NK-92 (cell line): Measurements from ENCODE around the gene GPR156.
"Not testable (repeated sequence)": the region's sequence is repeated elsewhere in the genome, so short reads cannot be mapped to it uniquely, and the experiment has no call there.

Experiments
- DNase-seq: peaks from one replicate; lab custom pipeline; 2025; ENCODE audit not compliant: unreplicated experiment; lab: John Stamatoyannopoulos, UW

GPR156 gene

DNA sequence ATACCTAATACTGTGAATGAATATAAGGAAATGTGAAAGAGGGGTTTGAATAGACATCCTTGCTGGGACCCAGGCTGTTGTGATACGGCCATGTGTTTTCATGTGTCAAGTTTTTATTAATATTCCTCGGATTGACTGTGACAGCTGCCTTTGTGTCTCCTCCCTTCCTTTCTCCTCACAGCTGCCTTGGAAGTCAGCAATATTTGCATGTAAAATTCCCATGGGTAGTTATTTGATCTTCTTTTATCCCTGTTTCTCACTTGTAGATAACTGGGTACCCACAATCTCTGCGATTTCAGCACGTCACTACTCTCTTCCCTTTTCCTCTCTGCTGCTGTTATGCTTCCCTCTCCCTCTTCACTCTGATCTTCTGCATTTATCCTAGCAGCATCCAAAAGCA, 9.4 kb downstream of the GPR156 start:
- no peak for DNase-seq

DNA sequence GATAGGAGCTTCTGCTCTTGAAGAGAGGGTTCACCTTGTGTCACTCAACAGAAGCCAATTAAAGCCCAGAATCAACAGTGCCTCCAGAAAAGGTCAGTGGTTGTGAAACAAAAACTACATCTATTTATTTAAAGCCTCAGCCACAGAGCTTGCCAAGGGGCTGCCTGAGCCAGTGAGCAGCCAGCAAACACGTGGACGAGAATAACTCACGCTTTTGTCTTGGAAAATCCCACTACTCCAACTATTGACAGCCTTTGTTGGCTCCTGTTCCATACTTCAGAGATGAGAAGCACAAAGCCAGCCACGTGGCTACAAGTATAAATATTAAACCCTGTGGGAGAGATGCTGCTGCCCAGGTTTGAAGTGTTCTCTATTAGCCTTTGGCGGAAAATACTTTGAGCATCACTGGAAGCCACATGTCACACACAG, 10.3 kb downstream of the GPR156 start:
- no peak for DNase-seq

DNA sequence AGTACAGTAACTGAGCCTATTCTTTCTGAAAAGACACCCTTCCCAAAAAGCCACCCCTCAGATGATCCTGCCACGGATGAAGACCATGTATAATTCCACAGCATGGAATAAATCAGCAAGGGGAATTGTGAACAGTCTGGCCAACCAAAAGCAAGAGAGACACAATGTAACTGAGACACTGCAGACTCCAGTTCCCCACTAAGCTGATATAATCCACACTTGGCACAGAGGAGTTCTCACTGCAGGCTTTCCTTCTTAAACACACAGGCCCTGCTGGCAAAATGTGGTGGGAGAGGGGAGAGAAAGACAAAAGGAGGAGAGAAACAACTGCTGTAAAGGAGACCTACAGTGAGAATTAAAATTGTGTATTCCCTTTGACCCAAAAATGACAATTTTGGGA, 12.7 kb downstream of the GPR156 start:
- DNase-seq: no peak

DNA sequence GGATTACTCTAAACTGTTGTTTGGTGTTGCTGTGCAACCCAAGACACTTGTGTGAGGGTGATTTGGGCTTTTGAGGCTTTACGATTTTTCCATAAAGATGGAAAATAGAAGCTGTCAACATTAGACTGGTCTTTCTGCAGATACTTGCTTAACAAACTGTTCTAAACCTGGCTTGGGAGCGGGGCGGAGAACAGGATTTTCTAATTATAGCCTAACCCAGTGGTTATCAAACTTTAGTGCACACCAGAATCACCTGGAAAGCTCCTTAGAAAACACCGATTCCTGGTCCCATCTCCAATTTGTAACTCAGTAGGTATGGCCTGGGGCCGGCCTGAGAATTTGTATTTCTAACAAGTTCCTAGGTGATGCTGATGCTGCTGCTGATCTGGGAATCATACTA, 19.0 kb downstream of the GPR156 start:
- no peak for DNase-seq

DNA sequence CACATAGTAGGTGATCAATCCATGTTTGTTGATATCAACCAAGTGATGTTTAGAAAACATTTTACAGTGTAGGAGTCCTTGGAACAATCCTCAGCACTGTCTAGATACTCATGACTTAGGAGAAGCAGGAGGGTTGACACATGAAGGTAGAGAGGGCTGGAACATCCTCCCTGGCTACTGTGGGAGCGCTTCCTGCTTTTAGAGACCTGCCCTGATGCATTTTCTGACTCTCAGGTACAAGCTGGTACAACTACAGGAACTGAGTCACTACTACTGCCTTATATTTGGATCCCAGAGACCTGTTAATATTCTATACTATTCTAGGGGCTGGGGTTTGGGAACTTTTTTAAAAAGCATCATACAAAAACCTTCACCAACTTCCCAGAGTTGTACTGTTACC, 20.1 kb downstream of the GPR156 start:
- no peak for DNase-seq

DNA sequence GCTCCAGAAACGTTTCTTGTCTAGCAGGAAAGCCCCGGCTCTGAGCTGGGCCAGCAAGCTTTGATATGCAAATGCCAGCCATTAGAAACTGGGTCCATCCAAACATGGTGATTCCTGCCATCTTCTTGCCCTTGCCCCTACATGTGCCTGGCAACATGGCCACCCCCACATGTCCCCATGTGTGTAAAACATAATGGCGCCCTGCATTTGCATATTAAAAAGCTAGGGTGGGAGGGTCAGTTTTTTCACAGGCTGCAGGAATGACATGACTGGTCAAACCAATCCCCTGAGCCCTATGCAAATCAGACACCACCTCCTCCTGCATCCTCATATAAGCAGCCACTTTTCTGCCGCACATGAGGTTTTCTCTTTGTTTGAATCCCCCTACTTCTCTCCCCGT, 21.2 kb downstream of the GPR156 start:
- DNase-seq: no peak

DNA sequence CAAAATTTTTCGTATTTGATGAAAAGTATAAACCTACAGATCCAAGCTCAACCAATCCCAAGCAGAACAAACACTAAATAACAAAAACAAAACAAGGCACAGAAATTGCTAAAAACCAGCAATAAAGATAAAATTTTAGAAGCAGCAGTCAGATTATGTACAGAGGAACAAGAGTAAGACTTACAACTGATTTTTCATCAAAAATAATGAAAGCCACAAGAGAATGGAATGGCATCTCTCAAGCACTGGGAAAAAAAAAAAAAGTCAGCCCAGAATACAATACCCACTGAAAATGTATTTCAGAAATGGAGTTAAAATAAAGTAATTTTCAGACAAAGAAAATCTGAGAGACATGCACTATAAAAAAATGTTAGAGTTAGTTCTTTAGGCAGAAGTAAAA, 27.0 kb downstream of the GPR156 start:
- no peak for DNase-seq

DNA sequence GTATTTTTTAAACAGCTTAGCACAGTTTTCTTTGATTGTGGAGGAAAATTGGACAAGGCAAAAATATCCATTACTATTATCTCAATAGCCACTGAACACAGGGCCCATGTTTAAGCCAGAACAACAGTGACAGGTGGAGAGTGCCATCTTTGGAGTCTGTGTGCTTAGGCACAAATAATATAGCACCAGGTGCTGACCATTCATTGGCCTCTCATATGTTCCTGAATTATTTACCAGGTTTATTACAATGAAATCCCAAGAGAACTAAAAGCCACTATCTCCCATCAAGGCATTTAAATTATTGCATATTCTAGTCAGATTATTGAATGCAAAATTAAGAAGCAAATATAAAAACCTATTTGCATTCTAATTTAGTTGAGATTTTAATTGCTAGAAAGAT, 39.6 kb downstream of the GPR156 start:
- DNase-seq: no peak

DNA sequence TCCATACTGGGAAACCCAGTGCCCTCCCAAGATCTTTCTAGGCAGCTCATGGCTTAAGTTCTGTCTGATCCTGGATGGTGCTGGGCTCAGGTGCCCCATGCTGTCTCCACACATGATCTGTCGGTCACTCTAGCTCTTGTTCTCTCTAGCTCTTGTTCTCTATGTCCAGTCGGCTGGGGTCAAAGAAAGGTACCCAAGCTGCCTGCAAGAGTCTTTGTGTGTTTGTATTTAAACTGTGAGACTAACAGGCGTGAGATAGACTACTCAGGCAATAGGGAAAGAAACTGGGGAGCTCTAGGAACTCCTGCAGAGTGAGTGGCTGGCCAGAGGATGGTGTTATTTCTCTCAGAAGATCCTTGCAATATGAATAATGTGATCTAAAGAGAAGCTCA, 40.2 kb downstream of the GPR156 start:
- DNase-seq: no peak

DNA sequence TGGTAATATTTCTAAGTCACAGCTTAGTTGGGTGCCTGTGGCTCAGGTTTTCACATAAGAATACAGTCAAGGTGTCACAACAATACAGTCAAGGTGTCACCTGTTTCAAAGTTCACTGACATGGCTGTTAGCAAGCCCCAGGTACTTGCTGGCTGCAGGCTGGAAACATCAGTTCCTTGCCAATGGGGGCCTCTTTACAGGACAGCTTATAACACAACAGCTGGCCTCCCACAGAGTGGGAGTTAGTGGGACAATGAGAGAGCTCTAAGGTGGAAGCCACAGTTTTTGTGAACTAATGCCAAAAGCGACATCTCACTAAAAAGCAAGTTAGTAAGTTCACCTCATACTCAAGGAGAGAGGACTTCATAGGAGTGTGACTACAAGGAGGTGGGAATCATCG, 45.4 kb downstream of the GPR156 start:
- DNase-seq: no peak

DNA sequence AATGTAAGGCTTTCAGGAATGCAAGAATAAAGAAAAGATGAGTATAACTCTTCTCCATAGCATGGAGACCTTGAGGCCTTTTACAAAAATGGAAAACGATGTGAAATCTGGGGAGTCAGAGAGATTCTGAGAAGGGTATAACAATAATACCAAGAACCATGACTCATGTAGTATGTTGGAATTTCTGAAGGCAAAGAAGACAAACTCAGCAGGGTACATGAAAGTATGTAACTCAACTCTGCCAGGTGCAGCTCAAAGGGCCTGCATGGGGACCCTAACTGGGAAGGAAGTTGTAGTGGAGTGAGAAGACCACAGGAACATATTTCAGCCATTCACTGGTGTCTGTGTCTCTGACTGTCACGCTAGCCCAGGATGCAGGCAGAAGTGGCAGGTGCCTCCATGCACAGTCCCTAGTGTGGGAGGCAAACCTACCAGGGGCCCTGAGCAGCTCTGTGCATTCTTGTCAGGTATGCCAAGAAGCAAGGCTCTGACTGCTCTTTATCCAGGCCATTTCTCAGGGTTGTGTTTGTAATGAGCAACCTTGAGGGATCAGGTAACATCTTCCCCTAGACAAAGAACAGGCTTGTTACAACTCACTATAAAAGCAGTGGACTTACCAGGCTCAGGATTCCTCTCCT, 57.2 kb downstream of the GPR156 start:
- no peak for DNase-seq

DNA sequence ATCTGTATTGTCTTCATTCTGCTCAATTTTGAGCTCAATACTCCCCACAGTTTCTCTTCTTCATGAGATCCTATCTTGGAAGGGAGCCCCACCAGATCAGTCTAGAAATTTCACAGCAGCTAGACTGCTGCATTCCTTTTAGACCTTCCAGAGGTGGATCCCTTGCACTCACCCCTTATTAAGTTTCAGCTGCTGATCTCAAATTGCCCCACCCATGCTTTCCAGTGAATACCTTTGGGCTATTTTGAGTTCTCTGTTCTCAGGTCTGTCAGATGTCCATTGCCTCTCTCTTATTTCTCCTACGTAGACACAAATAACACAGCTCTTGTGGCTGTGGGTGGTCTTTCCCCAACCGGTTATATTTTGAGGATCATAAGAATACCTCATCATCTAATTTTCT, 60.8 kb downstream of the GPR156 start:
- no peak for DNase-seq

DNA sequence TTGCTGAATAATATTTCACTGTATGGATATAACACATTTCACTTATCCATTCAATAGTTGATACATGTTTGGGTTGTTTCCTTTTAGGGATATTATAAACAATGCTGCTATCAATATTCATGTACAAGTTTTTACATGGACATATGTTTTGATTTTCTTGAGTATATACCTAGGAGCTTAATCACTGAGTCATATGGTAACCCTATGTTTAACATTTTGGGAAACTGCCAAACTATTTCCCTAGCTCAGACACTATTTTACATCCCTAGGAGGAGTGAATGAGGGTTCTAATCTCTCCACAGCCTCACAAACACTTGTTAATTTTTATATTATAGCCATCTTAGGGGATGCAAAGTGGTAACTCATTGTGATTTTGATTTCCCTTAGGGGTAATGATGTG, 66.0 kb downstream of the GPR156 start:
- DNase-seq: no peak

DNA sequence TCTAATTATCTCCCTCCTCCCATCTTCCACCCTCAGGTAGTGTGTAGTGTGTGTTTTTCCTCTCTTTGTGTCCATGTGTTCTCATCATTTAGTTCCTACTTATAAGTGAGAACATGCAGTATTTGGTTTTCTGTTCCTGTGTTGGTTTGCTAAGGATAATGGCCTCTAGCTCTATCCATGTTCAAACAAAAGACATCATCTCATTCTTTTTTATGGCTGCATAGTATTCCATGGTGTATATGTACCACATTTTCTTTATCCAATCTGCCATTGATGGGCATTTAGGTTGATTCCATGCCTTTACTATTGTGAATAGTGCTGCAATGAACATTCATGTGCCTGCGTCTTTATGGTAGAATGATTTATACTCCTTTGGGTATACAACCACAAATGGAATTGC, 68.4 kb downstream of the GPR156 start:
- DNase-seq: not testable (repeated sequence)

DNA sequence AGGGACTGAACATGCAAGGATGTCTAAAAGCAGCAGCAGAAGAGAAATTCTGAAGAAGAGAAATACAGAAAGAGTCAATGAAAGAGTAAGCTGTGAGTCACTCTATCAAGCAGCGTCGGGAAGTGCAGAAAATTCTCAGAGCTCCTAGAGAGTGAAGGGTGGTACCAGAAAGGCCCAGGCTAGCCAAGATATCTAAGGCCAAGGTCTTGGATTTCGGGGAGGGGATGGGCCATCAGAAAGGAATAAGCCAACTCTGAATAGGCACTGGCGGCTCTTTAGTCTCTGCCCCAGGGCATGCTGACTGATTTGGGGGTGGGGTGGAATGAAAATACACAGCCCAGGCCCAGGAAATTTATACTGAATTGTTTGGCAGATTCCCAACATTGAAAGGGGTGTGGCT, 70.8 kb downstream of the GPR156 start:
- no peak for DNase-seq

DNA sequence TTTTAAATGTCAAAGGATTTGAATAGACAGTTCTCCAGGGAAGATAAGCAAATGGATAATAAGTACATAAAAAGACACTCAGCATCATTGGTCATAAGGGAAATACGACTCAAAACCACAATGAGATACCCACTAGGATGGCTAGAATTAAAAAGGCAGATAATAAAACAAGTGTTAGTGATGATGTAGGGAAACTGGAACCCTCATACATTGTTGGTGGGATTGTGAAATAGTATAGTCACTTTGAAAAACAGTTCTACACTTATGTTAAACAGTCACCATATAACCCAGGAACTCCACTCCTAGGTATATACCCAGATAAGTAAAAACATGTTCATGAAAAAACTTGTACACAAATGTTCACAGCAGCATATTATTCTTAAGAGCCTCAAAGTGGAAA, 72.5 kb downstream of the GPR156 start:
- no peak for DNase-seq

DNA sequence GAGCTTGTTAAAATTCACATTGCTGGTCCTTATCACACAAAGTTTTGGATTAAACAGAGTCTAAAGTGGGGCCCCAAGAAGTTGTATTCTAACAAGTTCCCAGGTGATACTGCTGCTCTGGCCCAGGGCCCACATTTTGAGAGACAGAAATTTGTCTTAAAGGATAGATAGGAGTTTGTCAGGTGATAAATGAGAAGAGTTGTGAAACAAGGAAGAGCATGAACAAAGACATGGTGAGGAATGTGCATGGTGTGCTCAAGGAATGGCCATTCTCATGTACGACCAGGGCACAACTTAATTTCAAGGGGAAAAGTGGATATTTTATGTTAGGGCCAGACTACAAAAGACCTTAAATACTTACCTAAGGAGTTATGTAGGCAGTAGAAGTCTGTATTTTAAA, 75.6 kb downstream of the GPR156 start:
- DNase-seq: no peak

DNA sequence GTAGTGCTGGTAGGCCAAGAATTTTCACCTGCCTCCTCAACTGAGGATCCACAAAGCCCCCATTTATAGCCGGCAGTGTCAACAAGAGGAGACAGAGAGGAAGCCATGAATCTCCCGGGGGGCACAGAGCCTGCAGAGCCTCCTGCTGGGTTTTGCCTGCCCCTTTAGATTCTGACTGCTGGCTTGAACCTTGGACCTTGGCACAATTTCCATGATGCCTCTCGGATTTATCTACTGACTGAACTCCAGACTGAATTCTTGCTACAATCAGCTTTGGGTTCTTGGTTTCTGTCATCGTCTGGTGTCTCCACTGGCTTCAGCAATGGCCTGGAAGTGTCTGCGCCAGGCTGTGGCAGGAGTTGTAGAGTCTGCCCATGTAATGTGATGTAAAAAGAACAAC, 80.7 kb downstream of the GPR156 start:
- DNase-seq: no peak

DNA sequence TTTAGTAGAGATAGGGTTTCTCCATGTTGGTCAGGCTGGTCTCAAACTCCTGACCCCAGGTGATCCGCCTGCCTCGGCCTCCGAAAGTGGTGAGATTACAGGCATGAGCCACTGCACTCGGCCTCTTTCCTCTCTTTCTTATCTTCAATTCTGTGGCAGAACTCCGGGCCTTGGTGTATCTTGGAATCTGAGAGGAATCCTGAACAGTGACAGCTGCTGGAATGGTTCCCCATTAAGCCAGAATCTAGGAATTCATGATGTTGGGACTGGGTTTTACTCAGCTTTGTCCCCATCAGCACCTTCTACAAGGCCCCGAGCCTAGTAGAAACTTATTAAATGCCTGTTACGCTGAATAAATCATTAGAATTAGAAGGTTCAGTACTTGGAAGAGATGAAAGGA, 81.4 kb downstream of the GPR156 start:
- no peak for DNase-seq

DNA sequence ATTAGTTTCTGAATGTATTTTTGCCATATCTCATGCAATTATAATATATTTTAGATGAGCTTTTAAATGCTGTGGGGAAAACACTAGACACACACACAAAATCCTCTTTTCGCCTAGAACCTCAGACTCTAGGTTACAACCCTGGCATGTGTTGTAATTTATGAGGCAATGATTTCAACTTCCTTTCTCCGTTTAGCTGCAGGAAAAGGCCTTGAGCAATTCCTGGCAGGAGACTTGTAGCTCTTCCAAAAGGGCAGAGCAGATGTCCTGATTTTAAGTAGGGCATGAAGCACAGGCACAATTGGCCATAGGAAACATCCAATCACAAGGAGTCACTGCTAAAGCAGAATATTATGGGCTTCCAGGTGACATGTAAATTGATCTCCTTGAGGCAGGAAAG, 82.0 kb downstream of the GPR156 start:
- DNase-seq: no peak

DNA sequence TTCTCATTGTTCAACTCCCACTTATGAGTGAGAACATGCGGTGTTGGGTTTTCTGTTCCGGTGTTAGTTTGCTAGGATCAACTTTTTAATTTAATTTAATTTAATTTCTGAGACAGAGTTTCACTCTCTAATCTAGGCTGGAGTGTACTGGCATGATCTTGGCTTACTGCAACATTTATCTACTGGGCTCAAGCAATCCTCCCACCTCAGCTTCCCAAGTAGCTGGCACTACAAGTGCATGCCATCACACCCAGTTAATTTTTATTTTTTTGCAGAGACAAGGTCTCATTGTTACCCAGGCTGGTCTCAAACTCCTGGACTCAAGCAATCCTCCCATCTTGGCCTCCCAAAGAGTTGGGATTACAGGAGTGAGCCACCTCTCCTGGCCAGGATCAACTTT, 82.7 kb downstream of the GPR156 start:
- no peak for DNase-seq

DNA sequence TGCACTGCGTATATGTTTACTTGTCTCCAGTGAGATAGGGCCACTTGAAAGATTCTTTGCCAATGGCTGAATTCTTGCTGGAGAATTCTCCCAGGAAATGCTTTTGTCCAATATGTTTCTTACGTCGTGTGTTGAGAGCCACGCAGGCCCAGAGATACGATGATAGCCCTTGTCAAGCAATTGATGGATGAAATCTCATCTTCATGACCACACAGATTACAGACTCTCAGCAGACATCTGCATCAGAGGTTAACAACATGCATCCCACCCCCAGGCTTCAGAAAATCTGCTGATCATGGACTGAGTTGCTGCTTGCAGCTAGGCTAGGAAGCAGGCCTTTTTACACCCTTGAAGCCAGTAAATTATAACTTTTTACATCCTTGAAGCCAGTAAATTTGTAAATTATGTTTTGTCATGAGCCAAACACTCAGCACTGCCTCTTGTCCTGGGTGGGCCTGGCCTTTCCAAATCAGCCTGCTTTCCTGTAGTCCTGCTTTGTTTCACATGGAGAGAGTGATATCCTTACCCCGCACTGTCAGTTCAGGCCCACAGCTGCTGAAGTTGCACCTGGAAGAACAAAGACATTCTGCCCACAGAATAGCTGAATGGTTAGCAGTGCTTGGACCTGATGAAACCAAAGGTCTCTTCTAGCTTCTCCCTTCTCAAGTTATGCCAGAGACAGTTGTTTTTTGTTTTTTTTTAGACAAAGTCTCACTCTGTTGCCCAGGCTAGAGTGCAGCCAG, 84.4 kb downstream of the GPR156 start:
- DNase-seq: no peak

DNA sequence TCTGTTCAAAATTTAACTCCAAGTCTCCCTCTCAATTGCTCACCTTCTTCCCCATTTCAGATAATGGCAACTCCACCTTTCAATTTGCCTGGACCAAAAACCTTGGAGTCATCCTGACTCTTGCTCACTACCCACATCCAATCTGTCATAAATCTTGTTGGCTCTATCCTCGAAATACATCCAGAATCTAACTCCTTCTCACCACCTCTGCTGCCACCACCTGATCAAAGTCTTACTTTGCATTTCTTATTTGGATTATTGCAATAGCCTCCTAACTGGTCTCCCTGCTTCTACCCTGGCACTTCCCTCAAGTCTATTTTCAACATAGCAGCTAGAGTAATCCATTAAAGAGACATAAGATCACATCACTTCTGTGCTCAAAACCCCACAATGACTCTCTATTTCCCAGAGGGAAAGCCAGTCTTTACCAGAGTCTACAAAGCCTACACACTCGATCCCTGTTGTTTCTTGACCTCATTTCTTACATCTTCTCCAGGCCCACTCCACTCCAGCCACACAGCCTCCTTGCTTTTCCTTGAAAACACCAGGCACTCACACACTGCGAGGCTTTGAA, 86.6 kb downstream of the GPR156 start:
- DNase-seq: no peak
